Measurements from ENCODE around the gene OR52D1.

Gene OR52D1

GRCh38 chr11:5488385-5488784, at the start of gene OR52D1:
TSS of gene OR52D1 (plus strand) at chr11:5488685. CDS start at chr11:5488707, 22 bp downstream.
- no peak within 1 kb of the TSS for H3K4me3 ChIP-seq (ENCODE audit: low read depth, low read length)

GRCh38 chr11:5441414-5441813, 47.1 kb upstream of the OR52D1 start, which contains the start of gene OR51I1:
TSS of gene OR51I1 (minus strand) at chr11:5441514. CDS start at chr11:5441514, 0 bp downstream.
- H3K4me3 ChIP-seq (ENCODE audit: low read depth, low read length): no peak within 1 kb of the TSS

GRCh38 chr11:5443835-5444393, 44.6 kb upstream of the OR52D1 start:
- H3K4me3 ChIP-seq (ENCODE audit: low read depth, low read length): no peak overlapping the region

DNA sequence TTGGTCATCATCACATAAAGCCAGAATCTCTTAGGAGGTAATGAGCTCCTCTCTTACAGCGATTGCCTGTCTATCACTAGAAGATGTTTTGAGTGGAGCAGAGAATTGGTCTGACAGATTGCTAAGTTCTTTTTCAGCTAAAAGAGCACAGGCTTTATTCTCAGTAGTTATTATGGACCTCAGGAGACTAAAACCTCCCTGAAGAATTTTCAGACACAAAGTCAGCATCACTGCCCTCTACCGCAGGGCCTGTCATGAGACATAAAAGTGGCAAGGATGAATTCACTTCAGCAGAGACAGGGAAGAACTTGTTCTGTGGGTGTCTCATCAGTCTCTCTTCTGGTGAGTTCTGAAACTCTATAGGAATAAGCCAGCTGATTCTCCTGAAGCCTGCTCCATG, 39.5 kb upstream of the OR52D1 start, which contains the start of gene OR51I2:
OR51I2 (plus strand) TSS at position 301 of the 400 bp plus-strand sequence. CDS start 4,166 bp downstream, outside the sequence.
- no peak within 1 kb of the TSS for H3K4me3 ChIP-seq (ENCODE audit: low read depth, low read length)

GRCh38 chr11:5449432-5449831, 39.1 kb upstream of the OR52D1 start:
- H3K4me3 ChIP-seq (ENCODE audit: low read depth, low read length): no peak overlapping the region

- no peak overlapping the region for H3K4me3 ChIP-seq (ENCODE audit: low read depth, low read length)
Observed at GRCh38 chr11:5460983-5461621, 27.4 kb upstream of the OR52D1 start.

DNA sequence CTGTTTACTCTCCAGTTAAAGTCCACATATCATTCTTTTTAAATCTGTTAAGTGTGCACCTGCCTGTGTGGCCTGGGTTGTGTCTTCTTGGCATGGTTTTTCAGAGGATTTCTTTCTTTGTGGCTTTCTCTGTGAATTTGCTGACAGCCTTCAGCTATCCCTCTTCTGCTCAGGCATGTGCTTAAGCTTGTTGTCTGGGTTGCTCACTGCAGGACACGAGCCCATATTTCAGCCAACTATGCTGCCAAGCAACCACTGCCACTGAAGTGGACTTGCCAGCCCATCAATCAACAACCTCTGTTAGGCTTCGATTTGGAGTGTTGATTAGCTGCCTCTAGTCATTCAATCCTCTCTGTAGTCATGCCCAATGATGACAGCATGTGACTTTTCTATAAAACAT, 21.0 kb upstream of the OR52D1 start:
- H3K4me3 ChIP-seq (ENCODE audit: low read depth, low read length): no peak overlapping the region

DNA sequence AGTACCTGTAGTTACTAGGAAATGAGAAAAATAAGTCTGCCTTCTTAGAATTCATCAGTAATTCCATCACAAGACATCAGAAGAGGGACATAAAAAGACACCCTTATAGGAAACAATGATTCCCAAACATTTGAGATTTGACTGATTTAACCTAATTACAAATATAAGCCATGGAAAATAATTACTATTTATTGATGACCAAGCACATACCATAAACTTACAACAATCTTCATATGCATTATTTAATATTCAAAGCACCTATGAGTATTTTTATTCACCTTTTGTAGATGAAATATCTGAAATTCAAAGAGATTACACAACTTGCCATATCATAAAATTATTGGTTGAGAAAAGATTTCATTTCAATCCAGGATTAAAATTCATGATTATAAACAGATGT, 14.6 kb upstream of the OR52D1 start:
- no peak overlapping the region for H3K4me3 ChIP-seq (ENCODE audit: low read depth, low read length)

DNA sequence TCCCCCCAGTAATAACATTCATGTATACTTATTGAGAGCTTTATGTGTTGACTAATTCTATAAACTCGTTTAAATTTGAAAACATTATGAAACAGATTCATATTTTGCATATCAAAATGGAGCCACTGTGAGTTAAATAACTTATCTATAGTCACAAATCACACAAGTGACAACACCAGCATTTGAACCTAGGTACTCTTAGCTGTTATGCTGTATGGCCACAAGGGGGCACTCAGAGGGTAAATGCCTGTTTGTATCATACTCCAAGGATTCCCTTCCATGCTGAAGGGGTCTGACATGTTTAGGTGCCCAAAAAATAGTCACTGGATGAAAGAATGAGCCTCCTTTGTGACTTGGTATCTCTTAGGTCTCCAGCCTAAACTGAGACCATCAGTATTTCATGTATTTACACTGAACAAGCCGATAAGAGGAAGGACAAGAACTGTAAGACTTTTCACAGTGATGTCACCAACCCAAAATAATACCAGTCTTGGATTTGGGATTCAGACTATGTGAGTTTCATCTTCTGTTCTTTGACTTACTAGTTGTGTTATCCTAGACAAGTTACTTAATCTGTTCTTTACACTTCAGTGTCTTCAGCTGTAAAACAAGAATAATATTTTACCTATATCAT, 12.2 kb upstream of the OR52D1 start:
- no peak overlapping the region for H3K4me3 ChIP-seq (ENCODE audit: low read depth, low read length)

- H3K4me3 ChIP-seq (ENCODE audit: low read depth, low read length): no peak overlapping the region
Observed at GRCh38 chr11:5486003-5486402, 2.5 kb upstream of the OR52D1 start.

DNA sequence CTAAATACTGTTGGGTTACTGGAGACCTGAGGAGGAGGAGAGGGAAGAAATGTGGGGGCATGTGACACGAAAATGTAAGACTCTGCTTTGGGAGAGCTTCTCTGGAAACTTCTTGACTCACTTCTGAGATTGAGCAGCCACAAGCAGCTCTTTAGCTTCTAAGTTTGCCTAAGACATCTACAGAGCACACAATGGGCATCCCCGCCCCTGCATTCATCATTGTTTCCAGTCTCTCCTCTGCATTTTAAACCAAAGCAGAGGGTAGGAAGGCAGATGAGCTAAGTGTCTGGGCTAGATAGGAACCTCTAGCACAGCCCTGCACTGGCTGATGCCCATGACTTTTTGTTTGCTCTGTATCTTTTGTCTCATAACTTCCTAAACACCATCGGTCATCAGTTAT, 2.1 kb upstream of the OR52D1 start:
- H3K4me3 ChIP-seq (ENCODE audit: low read depth, low read length): no peak overlapping the region

GRCh38 chr11:5488798-5489399, 414 bp downstream of the OR52D1 start:
- H3K4me3 ChIP-seq (ENCODE audit: low read depth, low read length): no peak overlapping the region

GRCh38 chr11:5489576-5490357, 1.3 kb downstream of the OR52D1 start:
- no peak overlapping the region for H3K4me3 ChIP-seq (ENCODE audit: low read depth, low read length)

GRCh38 chr11:5499671-5500070, 11.2 kb downstream of the OR52D1 start:
- H3K4me3 ChIP-seq (ENCODE audit: low read depth, low read length): no peak overlapping the region

DNA sequence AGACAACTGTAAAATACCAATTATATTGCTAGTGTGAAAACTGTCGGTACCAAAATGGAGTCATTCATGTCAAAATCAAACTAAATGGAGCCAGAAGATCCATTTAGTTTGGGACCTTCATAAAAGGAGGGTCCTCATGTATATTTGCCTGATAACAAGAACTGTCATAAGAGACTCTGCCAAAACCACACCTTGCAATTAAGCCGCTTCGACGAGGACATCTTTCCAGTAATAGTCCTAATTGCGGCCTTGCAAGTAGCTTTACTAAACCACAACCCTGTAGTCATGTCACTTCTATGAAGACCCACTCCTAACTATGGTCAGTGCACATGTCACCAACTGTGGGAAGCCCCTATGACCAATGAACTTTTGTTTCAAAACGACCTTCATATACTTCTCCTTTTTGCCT, 11.9 kb downstream of the OR52D1 start:
- H3K4me3 ChIP-seq (ENCODE audit: low read depth, low read length): no peak overlapping the region

DNA sequence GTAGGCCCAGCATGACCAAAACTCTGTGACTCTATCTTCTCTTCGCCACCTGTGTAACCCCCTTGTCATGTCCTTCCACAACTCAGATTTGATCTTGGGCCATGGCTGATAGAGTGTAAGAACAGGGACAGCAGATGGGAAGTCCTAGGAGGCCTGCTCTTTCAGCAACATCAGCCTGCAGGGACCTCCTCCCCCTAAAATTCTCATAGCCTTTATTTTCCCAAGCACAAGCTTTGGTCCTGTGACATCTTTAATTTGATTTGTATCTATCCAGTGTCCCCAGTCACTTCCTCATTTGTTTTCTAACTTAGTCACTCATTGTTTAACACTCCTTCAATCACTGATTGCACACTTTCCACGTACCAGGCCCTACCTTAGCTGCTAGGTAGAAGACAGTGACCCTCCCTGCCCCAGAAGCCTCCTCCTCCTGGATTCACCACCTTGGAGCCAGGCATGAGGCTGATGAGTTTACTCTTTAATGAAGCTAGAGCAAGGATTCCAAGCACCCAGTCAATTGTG, 16.0 kb downstream of the OR52D1 start:
- no peak overlapping the region for H3K4me3 ChIP-seq (ENCODE audit: low read depth, low read length)

GRCh38 chr11:5505363-5506048, 17.0 kb downstream of the OR52D1 start:
- no peak overlapping the region for H3K4me3 ChIP-seq (ENCODE audit: low read depth, low read length)

- H3K4me3 ChIP-seq (ENCODE audit: low read depth, low read length): no peak overlapping the region
Observed at GRCh38 chr11:5507177-5507932, 18.9 kb downstream of the OR52D1 start.

GRCh38 chr11:5507933-5508305, 19.4 kb downstream of the OR52D1 start:
- H3K4me3 ChIP-seq (ENCODE audit: low read depth, low read length): no peak overlapping the region

GRCh38 chr11:5508605-5509004, 20.1 kb downstream of the OR52D1 start:
- H3K4me3 ChIP-seq (ENCODE audit: low read depth, low read length): no peak overlapping the region
